GM18502 (cell line): ENCODE data around the gene FAM118A.
"Not testable (repeated sequence)": the region's sequence is repeated elsewhere in the genome, so short reads cannot be mapped to it uniquely, and the experiment has no call there.

Experiments used
- ATAC-seq: cut with Tn5 transposase; IDR thresholded peaks from one replicate; pipeline ENCODE4 v1.9.1; 2021; ENCODE audit warnings: mild to moderate bottlenecking; ENCODE audit not compliant: unreplicated experiment, poor library complexity

The FAM118A gene

GRCh38 chr22:45358127-45358526 lies 48.4 kb downstream of the FAM118A start:
- no peak for ATAC-seq

DNA sequence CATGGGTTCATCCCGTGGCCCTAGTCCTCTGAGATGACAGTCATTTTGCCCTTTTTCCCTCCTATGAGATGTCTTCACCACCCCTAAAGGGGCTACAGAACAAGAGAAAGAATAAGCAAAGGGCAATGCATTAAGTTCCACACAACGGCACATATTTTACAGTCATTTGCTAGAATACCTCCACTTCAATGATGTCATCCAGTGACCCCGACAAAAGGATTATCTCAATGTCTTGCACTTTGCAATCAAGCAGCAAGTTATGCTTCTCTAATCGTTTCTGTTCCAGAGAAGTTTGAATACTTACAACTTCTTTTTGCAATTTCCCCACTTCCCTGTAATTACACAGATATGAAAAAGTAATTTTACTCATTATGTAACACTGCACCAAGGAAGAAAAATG lies 49.9 kb downstream of the FAM118A start:
- no peak for ATAC-seq

DNA sequence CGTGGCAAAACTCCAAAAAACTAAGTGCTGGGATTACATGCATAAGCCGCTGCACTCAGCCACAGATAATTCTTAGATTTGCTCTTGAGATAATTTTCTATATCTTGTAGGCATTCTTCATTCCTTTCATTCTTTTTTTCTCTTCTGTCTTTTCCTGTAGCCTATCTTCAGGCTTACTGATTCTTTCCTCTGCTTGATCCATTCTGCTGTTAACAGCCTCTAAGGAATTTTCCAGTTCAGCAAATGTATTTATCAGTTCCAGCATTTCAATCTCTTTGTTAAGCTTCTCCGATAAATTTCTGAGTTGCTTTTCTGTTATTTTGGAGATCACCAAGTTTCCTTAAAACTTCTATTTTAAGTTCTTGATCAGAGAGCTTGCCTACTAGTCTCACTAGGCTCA lies 57.0 kb downstream of the FAM118A start:
- no peak for ATAC-seq

- not testable (repeated sequence) for ATAC-seq
Observed at GRCh38 chr22:45373592-45373991, 63.9 kb downstream of the FAM118A start.

- peak; percentile 52 for ATAC-seq
Observed at GRCh38 chr22:45376009-45376408, 66.3 kb downstream of the FAM118A start.

GRCh38 chr22:45376703-45377102 lies 67.0 kb downstream of the FAM118A start:
- ATAC-seq: no peak

DNA sequence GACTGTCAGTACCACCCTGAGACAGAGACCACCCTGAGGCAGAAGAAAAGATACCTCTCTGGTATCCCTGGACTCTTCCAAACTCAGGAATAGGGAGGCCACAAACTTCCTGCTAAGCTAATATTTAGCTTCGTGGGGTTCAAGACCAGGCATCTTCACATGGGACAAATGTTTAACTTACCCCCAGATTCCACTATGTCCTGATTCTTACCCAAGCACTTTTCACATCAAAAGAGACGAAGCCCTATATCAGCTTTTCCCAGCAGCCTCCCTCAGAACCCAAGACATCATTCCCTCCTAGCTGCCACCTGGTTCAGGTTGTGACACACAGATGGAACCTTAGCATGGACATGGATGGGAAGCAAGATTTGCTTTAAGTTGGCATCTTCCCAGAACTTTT lies 71.6 kb downstream of the FAM118A start:
- ATAC-seq: no peak

DNA sequence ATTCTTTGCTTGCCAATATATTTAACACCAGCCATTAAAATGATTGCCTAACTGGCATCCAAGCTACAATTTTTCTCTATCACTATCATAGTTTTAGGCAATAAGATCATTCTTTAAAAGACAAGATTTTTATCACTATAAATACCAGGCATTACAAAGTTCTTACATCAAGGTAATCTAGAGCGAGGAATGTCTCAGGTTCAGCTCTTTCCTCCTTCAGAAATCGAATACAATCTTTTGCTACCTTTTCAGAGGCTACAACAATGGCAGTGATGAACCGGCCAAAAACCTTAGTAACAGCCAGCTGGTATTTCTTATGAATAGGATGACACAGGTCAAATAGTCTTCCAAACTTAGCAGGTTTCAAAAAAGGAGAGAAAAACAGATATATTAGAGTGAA lies 79.8 kb downstream of the FAM118A start:
- no peak for ATAC-seq
